PC-3 (cell line): ENCODE measurements around the gene UPK1A. TPM values are rescaled to one million over a fixed set of nuclear protein-coding genes. Genes with fewer than 3 reads are reported as not detected.
A peak's percentile ranks its signal among the peaks of the same experiment; 100 is the strongest.

ENCODE experiments used
- ATAC-seq: fragments of 200-7000 bp; cut with Tn5 transposase; 2 replicates; pipeline ENCODE4 v1.9.1; 2020; ENCODE audit warnings: mild to moderate bottlenecking, moderate library complexity
- BruUV-seq: library from RNA; stranded (reverse); fragments of 400-500 nt; replicated peaks from 2 replicates; lab custom pipeline; 2021; lab: Mats Ljungman, UMichigan
- CTCF ChIA-PET: fragments of 300-600 bp; sonication (Branson Sonifier 250); formaldehyde crosslinking; loops from one replicate; lab custom pipeline; 2022; ENCODE audit warnings: antibody characterized with exemption; lab: Charles Lee
- POLR2A ChIA-PET: fragments of 300-600 bp; sonication (Branson Sonifier 250); formaldehyde crosslinking; loops from one replicate; lab custom pipeline; 2022; ENCODE audit warnings: antibody characterized with exemption; ENCODE audit not compliant: unreplicated experiment; lab: Charles Lee
- DNase-seq: peaks from one replicate; pipeline ENCODE4 v3.0.0-alpha.2; 2015
- H2AFZ ChIP-seq: fragments of 300-600 bp; sonication (generic); 2 replicates; pipeline ENCODE4 v1.6.0; 2016; ENCODE audit warnings: antibody characterized with exemption, low read length
- H3F3A ChIP-seq: fragments of 300-600 bp; sonication (generic); one replicate; pipeline ENCODE4 v1.6.0; 2017; ENCODE audit warnings: antibody characterized with exemption, low read length, control low read depth, mild to moderate bottlenecking; ENCODE audit not compliant: unreplicated experiment
- H3K27ac ChIP-seq: fragments of 300-600 bp; sonication (generic); 2 replicates; pipeline ENCODE4 v1.5.1; 2016; ENCODE audit warnings: mild to moderate bottlenecking, low read length
- H3K27me3 ChIP-seq: fragments of 300-600 bp; sonication (generic); 2 replicates; pipeline ENCODE4 v1.6.1; 2016; ENCODE audit warnings: low read length, mixed read lengths
- H3K36me3 ChIP-seq: fragments of 300-600 bp; sonication (generic); 2 replicates; pipeline ENCODE4 v1.6.1; 2016; ENCODE audit warnings: low read depth, mixed run types, low read length, mixed read lengths
- H3K4me1 ChIP-seq: fragments of 300-600 bp; sonication (generic); 2 replicates; pipeline ENCODE4 v1.5.1; 2016; ENCODE audit warnings: low read length; ENCODE audit not compliant: insufficient read depth
- H3K4me2 ChIP-seq: fragments of 300-600 bp; sonication (generic); 2 replicates; pipeline ENCODE4 v1.6.0; 2016; ENCODE audit warnings: low read length
- H3K4me3 ChIP-seq: fragments of 300-600 bp; sonication (generic); 2 replicates; pipeline ENCODE4 v1.5.1; 2016; ENCODE audit warnings: mild to moderate bottlenecking, low read length, mixed read lengths
- H3K79me2 ChIP-seq: fragments of 300-600 bp; sonication (generic); 2 replicates; pipeline ENCODE4 v1.6.1; 2017; ENCODE audit warnings: low read length, mixed read lengths
- H3K9ac ChIP-seq: fragments of 300-600 bp; sonication (generic); 2 replicates; pipeline ENCODE4 v1.6.0; 2016; ENCODE audit warnings: mild to moderate bottlenecking, low read length
- H3K9me2 ChIP-seq: fragments of 300-600 bp; sonication (generic); replicated peaks from 2 replicates; pipeline ENCODE4 v1.6.1; 2016; ENCODE audit warnings: mixed run types, low read length, mixed read lengths
- H3K9me3 ChIP-seq: fragments of 300-600 bp; sonication (generic); 2 replicates; pipeline ENCODE4 v1.6.1; 2016; ENCODE audit warnings: low read length, mixed read lengths
- H4K20me1 ChIP-seq: fragments of 300-600 bp; sonication (generic); 2 replicates; pipeline ENCODE4 v1.6.1; 2016; ENCODE audit warnings: low read length, mixed read lengths
- EZH2 ChIP-seq: fragments of 300-600 bp; sonication (generic); IDR thresholded peaks from one replicate; pipeline ENCODE4 v1.6.1; 2017; ENCODE audit warnings: antibody characterized with exemption, mild to moderate bottlenecking, low read length; ENCODE audit not compliant: unreplicated experiment
- EZH2phosphoT487 ChIP-seq: fragments of 300-600 bp; sonication (generic); IDR thresholded peaks from 2 replicates; pipeline ENCODE4 v1.6.1; 2018; ENCODE audit warnings: mild to moderate bottlenecking, antibody characterized with exemption, low read length, borderline replicate concordance
- intact Hi-C: fragments of 100-400 bp; cut with micrococcal nuclease; formaldehyde crosslinking; loops from 2 replicates; pipeline ENCODE4 v1.9.0; 2023
- total RNA-seq: library from RNA; depleted of rRNA; stranded (reverse); fragments of >200 nt; gene quantifications from 2 replicates; pipeline ENCODE4 v1.2.3, GENCODE V29; 2014
- TF ChIP-seq, protein P1 (sequence below): fragments of 300-600 bp; sonication (generic); conservative IDR thresholded peaks from 2 replicates; pipeline ENCODE4 v1.5.1; 2017; ENCODE audit warnings: antibody characterized with exemption, low read depth, mild to moderate bottlenecking, low read length

Gene UPK1A
- total RNA-seq, 1 experiment from 2014 or later = not detected

DNA sequence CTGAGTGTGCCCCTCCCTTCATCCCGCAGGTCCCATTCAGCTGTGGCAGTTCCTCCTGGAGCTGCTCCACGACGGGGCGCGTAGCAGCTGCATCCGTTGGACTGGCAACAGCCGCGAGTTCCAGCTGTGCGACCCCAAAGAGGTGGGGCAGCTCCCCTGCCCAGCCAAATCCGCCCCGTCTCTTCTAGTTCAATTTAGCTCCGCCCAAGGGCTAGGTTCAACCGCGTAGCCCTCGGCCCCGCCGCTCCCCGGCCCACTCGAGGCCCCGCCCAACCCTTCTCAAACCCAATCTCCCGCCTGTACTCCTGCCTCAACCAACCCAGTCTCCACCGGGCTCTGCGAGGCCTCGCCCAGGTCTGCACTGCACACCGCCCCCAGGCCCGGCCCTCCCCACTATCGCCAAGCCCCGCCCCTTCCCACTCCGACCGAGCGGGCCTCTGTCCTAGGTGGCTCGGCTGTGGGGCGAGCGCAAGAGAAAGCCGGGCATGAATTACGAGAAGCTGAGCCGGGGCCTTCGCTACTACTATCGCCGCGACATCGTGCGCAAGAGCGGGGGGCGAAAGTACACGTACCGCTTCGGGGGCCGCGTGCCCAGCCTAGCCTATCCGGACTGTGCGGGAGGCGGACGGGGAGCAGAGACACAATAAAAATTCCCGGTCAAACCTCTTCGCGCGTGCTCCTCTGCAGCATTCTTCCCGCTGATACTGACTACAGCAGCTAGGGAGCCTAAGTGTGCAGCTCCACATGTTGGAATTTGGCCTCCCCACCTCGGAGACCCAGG is 21.9 kb upstream of the UPK1A start:
- Histone ChIP-seq H3K4me2 (peak overlapping the region; percentile 98), H2AFZ (peak overlapping the region; percentile 98), H3K9me2 (no peaks in the 10 kb centered on the region), H3K9me3 (no peaks in the 10 kb centered on the region), H3K4me3 (peak overlapping the region; percentile 74), H3K27ac (no peak overlapping the region; the same call in 1 of the 2 replicates), H3K4me1 (peaks cover 11% of the 10 kb centered on the region; the same call in 1 of the 2 replicates), H3K27me3 (no peaks in the 10 kb centered on the region), H3K79me2 (peaks cover 13% of the 10 kb centered on the region), H4K20me1 (no peaks in the 10 kb centered on the region), H3K36me3 (no peaks in the 10 kb centered on the region), H3K9ac (peak overlapping the region; percentile 66; the same call in 1 of the 2 replicates), H3F3A (no peaks in the 10 kb centered on the region)
- peak; percentile 81 for ATAC-seq
- intact Hi-C loops = loop anchor here (5.0 kb wide), 1 partner anchor 132 kb away; the partner anchor contains the start of gene DMKN
- TF ChIP-seq EZH2 (no peak), EZH2phosphoT487 (no peak)
- TF ChIP-seq, protein P1, sequence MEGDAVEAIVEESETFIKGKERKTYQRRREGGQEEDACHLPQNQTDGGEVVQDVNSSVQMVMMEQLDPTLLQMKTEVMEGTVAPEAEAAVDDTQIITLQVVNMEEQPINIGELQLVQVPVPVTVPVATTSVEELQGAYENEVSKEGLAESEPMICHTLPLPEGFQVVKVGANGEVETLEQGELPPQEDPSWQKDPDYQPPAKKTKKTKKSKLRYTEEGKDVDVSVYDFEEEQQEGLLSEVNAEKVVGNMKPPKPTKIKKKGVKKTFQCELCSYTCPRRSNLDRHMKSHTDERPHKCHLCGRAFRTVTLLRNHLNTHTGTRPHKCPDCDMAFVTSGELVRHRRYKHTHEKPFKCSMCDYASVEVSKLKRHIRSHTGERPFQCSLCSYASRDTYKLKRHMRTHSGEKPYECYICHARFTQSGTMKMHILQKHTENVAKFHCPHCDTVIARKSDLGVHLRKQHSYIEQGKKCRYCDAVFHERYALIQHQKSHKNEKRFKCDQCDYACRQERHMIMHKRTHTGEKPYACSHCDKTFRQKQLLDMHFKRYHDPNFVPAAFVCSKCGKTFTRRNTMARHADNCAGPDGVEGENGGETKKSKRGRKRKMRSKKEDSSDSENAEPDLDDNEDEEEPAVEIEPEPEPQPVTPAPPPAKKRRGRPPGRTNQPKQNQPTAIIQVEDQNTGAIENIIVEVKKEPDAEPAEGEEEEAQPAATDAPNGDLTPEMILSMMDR = no peak
- ChIA-PET CTCF (interaction anchor here (0.5 kb wide), 1 partner anchor 58 kb away, joined by 3 read pairs; no protein-coding TSS in a partner anchor), POLR2A (interaction anchor here (0.6 kb wide), 1 partner anchor 18 kb away, joined by 4 read pairs; no protein-coding TSS in a partner anchor)
- no TSS peak for BruUV-seq
- peak; percentile 91 for DNase-seq

DNA sequence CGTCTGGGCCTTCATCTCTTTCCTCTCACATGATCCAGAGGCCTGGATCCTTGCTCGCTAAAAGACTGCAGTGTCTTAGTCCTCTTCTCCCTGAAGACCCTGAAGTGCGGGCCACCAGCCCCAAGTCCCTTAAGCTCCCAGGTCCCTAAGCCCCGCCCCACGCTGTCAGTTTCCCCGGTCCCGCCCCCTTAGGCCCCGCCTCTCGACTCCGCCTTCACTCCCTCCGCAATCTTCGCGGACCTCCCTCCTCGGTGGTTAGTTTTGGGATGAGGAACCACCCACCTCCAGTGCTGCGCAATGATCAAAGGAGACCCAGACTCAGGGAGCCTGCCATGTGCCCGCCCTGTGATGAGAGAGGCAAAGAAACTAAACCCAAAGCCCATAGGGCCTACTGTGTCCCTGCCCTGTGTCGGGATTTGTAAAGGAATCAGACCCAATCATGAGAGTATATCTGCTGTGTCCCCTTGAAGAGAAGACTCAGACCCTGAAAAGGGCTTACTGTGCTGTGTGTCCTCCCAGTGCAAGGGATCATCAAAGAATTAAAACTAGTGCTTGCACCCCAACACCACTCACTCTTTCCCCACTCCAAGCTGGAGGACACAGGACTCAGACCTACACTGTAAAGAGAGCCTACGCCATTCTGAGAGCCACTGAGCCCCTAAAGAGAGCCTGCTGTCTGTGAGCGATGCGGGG is 21.2 kb upstream of the UPK1A start:
- intact Hi-C loops = loop anchor here (5.0 kb wide), 1 partner anchor 133 kb away; the partner anchor contains the start of gene DMKN
- peak overlapping the region; percentile 98 for H3K4me2 ChIP-seq
- no peak overlapping the region for H3K27ac ChIP-seq
- no peaks in the 10 kb centered on the region for H3F3A ChIP-seq
- CTCF ChIA-PET = interaction anchor here (0.5 kb wide), 1 partner anchor 57 kb away, joined by 3 read pairs; no protein-coding TSS in a partner anchor
- DNase-seq (peak; percentile 56), ATAC-seq (peak; percentile 23)
- peak overlapping the region; percentile 74 for H3K4me3 ChIP-seq
- peaks cover 20% of the 10 kb centered on the region for H3K79me2 ChIP-seq
- TF ChIP-seq EZH2 = no peak
- no peak for TF ChIP-seq EZH2phosphoT487
- TF ChIP-seq, protein P1 = no peak
- H3K27me3 ChIP-seq = no peaks in the 10 kb centered on the region
- peak overlapping the region; percentile 98 for H2AFZ ChIP-seq
- no peaks in the 10 kb centered on the region for H3K9me3 ChIP-seq
- H3K36me3 ChIP-seq = no peaks in the 10 kb centered on the region
- no TSS peak for BruUV-seq
- POLR2A ChIA-PET = interaction anchor here (0.5 to 0.6 kb wide), 2 partner anchors 17 to 26 kb away, joined by 4 read pairs; no protein-coding TSS in a partner anchor
- no peak overlapping the region for H3K9ac ChIP-seq
- H3K4me1 ChIP-seq = peaks cover 11% of the 10 kb centered on the region; the same call in 1 of the 2 replicates
- no peaks in the 10 kb centered on the region for H3K9me2 ChIP-seq
- H4K20me1 ChIP-seq = no peaks in the 10 kb centered on the region
